K562 (cell line): ENCODE data around the gene POGZ. TPM values are rescaled to one million over a fixed set of nuclear protein-coding genes. Genes with fewer than 3 reads are reported as not detected.

Experiments used
- CREB1 ChIP-seq, 2 experiments: sonication (generic) in 1 of 2; formaldehyde crosslinking in 1 of 2; IDR thresholded peaks; 2 replicates each; pipeline versions ENCODE4 v1.6.1 to v1.8.0; 2012 to 2022; ENCODE audit warnings: inconsistent platforms in 1 of 2, mild to moderate bottlenecking in 1 of 2, missing genetic modification reagents in 1 of 2, moderate library complexity in 1 of 2
- GABPB1 ChIP-seq: sonication (generic); formaldehyde crosslinking; IDR thresholded peaks from 2 replicates; pipeline ENCODE4 v1.8.0; 2022; ENCODE audit warnings: mild to moderate bottlenecking, missing genetic modification reagents
- KHSRP ChIP-seq: fragments of 450-650 bp; IDR thresholded peaks from 2 replicates; pipeline ENCODE4 v1.6.1; 2017
- MAFK ChIP-seq: IDR thresholded peaks from 2 replicates; pipeline ENCODE4 v1.6.1; 2011; ENCODE audit warnings: low read length, improper control_type of control experiment
- MCM3 ChIP-seq: fragments of 450-650 bp; IDR thresholded peaks from 2 replicates; pipeline ENCODE4 v1.6.1; 2016
- NR4A1 ChIP-seq, 2 experiments: fragments of 250-450 bp in 1 of 2; fragments of 450-650 bp in 1 of 2; sonication (Bioruptor Pico) in 1 of 2; IDR thresholded peaks; 2 replicates each; pipeline versions ENCODE4 v1.4.0 to v1.6.1; 2016 to 2020; ENCODE audit warnings: mild to moderate bottlenecking in 2 of 2, missing compliant biosample characterization in 1 of 2, missing genetic modification characterization in 1 of 2, moderate library complexity in 1 of 2
- PHB2 ChIP-seq: fragments of 450-650 bp; IDR thresholded peaks from 2 replicates; pipeline ENCODE4 v1.6.1; 2017; ENCODE audit warnings: low read depth
- SMARCE1 ChIP-seq: fragments of 450-650 bp; IDR thresholded peaks from 2 replicates; pipeline ENCODE4 v1.7.1; 2016; ENCODE audit warnings: mild to moderate bottlenecking
- TBP ChIP-seq: optimal IDR thresholded peaks from 2 replicates; pipeline ENCODE3; 2011; ENCODE audit warnings: low read depth, low read length, improper control_type of control experiment
- ZBTB8A ChIP-seq: fragments of 450-650 bp; IDR thresholded peaks from 2 replicates; pipeline ENCODE4 v1.6.1; 2018; ENCODE audit warnings: mild to moderate bottlenecking, moderate library complexity; ENCODE audit not compliant: partially characterized antibody
- ZNF253 ChIP-seq: fragments of 250-450 bp; sonication (Bioruptor Pico); conservative IDR thresholded peaks from 2 replicates; pipeline ENCODE4 v1.6.1; 2021; ENCODE audit warnings: mild to moderate bottlenecking
- ZNF584 ChIP-seq: fragments of 200-800 bp; sonication (Bioruptor generic); IDR thresholded peaks from 2 replicates; pipeline ENCODE4 v1.6.1; 2016; ENCODE audit warnings: low read depth, mild to moderate bottlenecking, missing genetic modification characterization, missing compliant biosample characterization
- polyA plus RNA-seq, 8 experiments: library from polyadenylated mRNA; depleted of rRNA in 4 of 8; stranded (reverse) in 5 of 8; unstranded in 3 of 8; fragments of >200 nt; fragmentation: Nextera tagmentation in 2 of 8; fragmentation: Illumina TruSeq in 1 of 8; extraction: Ambion mirVana in 2 of 8; extraction: Trizol in 1 of 8; gene quantifications; 2 replicates each; pipeline versions ENCODE4 v1.2.1 to v1.2.3, GENCODE V29; 2011 to 2014; ENCODE audit warnings: inconsistent platforms in 1 of 8, missing spikeins in 1 of 8
- total RNA-seq, 7 experiments: library from RNA; depleted of rRNA in 6 of 7; stranded (reverse); fragments of >200 nt in 6 of 7; fragmentation: Illumina TruSeq in 2 of 7; extraction: Trizol in 2 of 7; gene quantifications; 2 replicates each; pipeline versions ENCODE4 v1.2.1 to v1.2.3, GENCODE V29; 2011 to 2021; ENCODE audit warnings: low replicate concordance in 1 of 7
- TF ChIP-seq, protein P1 (sequence below): fragments of 200-600 bp; sonication (generic); IDR thresholded peaks from one replicate; pipeline ENCODE4 v1.6.1; 2012; ENCODE audit warnings: mild to moderate bottlenecking, low read depth, low read length, inconsistent platforms
- TF ChIP-seq, protein P2 (sequence below): fragments of 450-650 bp; IDR thresholded peaks from 2 replicates; pipeline ENCODE4 v1.6.1; 2016; ENCODE audit warnings: missing biosample characterization, missing genetic modification characterization
- TF ChIP-seq, protein P3 (sequence below), 2 experiments: IDR thresholded peaks; 2 replicates each; pipeline ENCODE4 v1.6.1; 2011; ENCODE audit warnings: borderline replicate concordance in 1 of 2, control low read depth in 1 of 2, low read depth in 1 of 2, low read length in 1 of 2, mild to moderate bottlenecking in 1 of 2, mixed read lengths in 1 of 2, moderate library complexity in 1 of 2; ENCODE audit not compliant: insufficient read depth in 1 of 2, insufficient read length in 1 of 2, poor library complexity in 1 of 2, severe bottlenecking in 1 of 2; ENCODE audit errors: extremely low read depth in 1 of 2

The POGZ gene
- total and polyA plus RNA-seq, 9 of the 15 experiments (the other 6 are each of a cell fraction or from before 2014, with no cell fraction given), result 9.4 to 40.6 (median 21.6) TPM

DNA sequence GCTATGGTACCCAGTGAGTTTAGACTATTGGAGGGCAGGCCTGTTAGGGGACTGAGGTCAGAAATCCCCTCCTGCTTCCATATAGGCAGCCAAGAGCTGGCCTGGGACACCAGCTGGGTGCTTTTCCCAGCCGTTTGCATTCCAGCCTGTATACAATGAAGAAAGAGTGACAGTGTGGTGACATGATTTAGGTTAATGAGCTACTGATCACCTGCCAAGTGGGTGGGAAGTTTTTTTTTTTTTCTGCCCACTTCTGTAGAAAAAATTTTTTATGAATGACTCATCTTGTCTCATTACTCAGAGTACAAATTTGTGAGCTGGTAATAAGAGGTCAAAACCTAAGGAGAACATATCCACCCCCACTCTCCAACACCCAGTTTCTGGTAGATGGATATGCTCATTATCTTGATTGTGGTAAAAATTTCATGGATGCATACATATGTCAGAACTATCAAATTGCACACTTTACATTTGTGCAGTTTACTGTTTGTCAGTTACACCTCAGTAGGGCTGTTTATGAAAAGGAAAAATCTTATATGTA, 35.5 kb upstream of the POGZ start (continued):
- TF ChIP-seq, protein P1, sequence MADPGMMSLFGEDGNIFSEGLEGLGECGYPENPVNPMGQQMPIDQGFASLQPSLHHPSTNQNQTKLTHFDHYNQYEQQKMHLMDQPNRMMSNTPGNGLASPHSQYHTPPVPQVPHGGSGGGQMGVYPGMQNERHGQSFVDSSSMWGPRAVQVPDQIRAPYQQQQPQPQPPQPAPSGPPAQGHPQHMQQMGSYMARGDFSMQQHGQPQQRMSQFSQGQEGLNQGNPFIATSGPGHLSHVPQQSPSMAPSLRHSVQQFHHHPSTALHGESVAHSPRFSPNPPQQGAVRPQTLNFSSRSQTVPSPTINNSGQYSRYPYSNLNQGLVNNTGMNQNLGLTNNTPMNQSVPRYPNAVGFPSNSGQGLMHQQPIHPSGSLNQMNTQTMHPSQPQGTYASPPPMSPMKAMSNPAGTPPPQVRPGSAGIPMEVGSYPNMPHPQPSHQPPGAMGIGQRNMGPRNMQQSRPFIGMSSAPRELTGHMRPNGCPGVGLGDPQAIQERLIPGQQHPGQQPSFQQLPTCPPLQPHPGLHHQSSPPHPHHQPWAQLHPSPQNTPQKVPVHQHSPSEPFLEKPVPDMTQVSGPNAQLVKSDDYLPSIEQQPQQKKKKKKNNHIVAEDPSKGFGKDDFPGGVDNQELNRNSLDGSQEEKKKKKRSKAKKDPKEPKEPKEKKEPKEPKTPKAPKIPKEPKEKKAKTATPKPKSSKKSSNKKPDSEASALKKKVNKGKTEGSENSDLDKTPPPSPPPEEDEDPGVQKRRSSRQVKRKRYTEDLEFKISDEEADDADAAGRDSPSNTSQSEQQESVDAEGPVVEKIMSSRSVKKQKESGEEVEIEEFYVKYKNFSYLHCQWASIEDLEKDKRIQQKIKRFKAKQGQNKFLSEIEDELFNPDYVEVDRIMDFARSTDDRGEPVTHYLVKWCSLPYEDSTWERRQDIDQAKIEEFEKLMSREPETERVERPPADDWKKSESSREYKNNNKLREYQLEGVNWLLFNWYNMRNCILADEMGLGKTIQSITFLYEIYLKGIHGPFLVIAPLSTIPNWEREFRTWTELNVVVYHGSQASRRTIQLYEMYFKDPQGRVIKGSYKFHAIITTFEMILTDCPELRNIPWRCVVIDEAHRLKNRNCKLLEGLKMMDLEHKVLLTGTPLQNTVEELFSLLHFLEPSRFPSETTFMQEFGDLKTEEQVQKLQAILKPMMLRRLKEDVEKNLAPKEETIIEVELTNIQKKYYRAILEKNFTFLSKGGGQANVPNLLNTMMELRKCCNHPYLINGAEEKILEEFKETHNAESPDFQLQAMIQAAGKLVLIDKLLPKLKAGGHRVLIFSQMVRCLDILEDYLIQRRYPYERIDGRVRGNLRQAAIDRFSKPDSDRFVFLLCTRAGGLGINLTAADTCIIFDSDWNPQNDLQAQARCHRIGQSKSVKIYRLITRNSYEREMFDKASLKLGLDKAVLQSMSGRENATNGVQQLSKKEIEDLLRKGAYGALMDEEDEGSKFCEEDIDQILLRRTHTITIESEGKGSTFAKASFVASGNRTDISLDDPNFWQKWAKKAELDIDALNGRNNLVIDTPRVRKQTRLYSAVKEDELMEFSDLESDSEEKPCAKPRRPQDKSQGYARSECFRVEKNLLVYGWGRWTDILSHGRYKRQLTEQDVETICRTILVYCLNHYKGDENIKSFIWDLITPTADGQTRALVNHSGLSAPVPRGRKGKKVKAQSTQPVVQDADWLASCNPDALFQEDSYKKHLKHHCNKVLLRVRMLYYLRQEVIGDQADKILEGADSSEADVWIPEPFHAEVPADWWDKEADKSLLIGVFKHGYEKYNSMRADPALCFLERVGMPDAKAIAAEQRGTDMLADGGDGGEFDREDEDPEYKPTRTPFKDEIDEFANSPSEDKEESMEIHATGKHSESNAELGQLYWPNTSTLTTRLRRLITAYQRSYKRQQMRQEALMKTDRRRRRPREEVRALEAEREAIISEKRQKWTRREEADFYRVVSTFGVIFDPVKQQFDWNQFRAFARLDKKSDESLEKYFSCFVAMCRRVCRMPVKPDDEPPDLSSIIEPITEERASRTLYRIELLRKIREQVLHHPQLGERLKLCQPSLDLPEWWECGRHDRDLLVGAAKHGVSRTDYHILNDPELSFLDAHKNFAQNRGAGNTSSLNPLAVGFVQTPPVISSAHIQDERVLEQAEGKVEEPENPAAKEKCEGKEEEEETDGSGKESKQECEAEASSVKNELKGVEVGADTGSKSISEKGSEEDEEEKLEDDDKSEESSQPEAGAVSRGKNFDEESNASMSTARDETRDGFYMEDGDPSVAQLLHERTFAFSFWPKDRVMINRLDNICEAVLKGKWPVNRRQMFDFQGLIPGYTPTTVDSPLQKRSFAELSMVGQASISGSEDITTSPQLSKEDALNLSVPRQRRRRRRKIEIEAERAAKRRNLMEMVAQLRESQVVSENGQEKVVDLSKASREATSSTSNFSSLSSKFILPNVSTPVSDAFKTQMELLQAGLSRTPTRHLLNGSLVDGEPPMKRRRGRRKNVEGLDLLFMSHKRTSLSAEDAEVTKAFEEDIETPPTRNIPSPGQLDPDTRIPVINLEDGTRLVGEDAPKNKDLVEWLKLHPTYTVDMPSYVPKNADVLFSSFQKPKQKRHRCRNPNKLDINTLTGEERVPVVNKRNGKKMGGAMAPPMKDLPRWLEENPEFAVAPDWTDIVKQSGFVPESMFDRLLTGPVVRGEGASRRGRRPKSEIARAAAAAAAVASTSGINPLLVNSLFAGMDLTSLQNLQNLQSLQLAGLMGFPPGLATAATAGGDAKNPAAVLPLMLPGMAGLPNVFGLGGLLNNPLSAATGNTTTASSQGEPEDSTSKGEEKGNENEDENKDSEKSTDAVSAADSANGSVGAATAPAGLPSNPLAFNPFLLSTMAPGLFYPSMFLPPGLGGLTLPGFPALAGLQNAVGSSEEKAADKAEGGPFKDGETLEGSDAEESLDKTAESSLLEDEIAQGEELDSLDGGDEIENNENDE, result no peak
- TF ChIP-seq MAFK (peak; percentile 9; the same call in 1 of the 2 replicates), ZNF253 (no peak), ZBTB8A (no peak), GABPB1 (CRISPR knock-in tag) (no peak), NR4A1 (CRISPR knock-in tag; IDR thresholded peaks at IDR 0.05) (no peak), NR4A1 (tag; IDR thresholded peaks at IDR 0.05) (no peak), SMARCE1 (peak; percentile 84; the same call in 1 of the 2 replicates), CREB1 (IDR thresholded peaks at IDR 0.05) (no peak), CREB1 (CRISPR knock-in tag; IDR thresholded peaks at IDR 0.05) (no peak), MCM3 (no peak), ZNF584 (no peak), TBP (no peak), PHB2 (no peak), KHSRP (no peak)
- TF ChIP-seq, protein P2, sequence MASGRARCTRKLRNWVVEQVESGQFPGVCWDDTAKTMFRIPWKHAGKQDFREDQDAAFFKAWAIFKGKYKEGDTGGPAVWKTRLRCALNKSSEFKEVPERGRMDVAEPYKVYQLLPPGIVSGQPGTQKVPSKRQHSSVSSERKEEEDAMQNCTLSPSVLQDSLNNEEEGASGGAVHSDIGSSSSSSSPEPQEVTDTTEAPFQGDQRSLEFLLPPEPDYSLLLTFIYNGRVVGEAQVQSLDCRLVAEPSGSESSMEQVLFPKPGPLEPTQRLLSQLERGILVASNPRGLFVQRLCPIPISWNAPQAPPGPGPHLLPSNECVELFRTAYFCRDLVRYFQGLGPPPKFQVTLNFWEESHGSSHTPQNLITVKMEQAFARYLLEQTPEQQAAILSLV (tag), result no peak
- TF ChIP-seq, protein P3, sequence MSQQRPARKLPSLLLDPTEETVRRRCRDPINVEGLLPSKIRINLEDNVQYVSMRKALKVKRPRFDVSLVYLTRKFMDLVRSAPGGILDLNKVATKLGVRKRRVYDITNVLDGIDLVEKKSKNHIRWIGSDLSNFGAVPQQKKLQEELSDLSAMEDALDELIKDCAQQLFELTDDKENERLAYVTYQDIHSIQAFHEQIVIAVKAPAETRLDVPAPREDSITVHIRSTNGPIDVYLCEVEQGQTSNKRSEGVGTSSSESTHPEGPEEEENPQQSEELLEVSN (IDR thresholded peaks at IDR 0.05; ENCODE audit: borderline replicate concordance in 1 of 2, extremely low read depth in 1 of 2, insufficient read depth in 1 of 2, insufficient read length in 1 of 2, low read depth in 1 of 2, low read length in 1 of 2, poor library complexity in 1 of 2, severe bottlenecking in 1 of 2), result no peak
